HG02588 (cell line): ENCODE results near the gene PHF2.

Experiments used
- ATAC-seq: cut with Tn5 transposase; IDR thresholded peaks from one replicate; pipeline ENCODE4 v1.9.1; 2021; ENCODE audit warnings: mild to moderate bottlenecking, moderate library complexity; ENCODE audit not compliant: unreplicated experiment

Gene PHF2

DNA sequence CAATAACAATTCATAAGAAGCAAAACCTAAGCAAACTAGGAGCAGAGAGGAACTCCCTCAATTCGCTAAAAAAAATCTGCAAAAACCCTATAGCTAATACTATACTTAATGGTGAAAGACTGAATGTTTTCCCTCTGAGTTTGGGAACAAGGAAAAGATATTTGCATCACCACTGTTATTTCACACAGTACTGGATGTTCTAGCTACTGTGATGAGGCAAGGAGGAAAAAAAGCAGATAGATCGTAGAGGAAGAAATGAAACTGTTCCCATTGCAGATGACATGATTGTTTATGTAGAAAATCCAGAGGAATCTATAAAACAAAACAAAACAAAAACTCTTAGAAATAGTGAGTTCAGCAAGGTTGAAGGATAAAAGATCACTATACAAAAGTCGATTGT, 116.7 kb downstream of the PHF2 start:
- ATAC-seq, result no peak

DNA sequence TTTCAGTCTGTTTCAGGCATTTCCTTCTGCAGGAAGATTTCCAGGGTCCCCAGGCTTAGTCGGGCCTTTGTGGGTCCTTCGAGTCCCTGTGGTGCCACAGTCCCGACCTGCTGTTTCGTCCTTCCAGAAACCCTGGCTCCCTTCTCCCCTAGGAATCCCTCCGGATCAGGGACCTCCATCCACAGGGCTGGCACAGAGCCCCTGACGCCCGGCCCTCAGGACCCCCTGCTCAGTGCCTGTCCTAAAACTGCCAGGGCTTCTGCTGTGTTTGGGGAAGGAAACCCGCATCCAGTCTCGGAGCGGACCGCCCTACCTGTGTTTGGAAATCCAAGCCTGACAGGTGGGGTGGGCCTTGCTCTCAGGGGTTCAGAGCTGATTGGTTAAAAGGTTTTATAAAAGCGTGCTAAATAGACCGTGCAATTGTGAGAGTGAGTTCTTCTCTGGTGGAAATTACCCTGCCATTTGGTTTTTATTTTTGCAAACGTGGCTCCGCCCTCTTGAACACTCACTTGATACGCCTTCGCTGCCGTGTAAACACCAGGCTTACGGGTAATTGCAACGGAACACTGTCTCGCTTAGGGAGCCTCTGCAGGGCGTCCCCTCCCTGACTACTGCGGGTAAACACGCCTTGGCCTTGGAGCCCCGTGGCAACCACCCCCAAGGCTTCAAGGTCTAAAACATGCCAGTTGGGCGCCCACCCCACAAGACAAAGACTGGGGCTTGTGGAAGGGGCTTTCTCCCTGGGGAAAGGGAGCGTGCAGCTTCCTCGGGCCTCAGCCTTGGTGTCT, 121.2 kb downstream of the PHF2 start:
- no peak for ATAC-seq

DNA sequence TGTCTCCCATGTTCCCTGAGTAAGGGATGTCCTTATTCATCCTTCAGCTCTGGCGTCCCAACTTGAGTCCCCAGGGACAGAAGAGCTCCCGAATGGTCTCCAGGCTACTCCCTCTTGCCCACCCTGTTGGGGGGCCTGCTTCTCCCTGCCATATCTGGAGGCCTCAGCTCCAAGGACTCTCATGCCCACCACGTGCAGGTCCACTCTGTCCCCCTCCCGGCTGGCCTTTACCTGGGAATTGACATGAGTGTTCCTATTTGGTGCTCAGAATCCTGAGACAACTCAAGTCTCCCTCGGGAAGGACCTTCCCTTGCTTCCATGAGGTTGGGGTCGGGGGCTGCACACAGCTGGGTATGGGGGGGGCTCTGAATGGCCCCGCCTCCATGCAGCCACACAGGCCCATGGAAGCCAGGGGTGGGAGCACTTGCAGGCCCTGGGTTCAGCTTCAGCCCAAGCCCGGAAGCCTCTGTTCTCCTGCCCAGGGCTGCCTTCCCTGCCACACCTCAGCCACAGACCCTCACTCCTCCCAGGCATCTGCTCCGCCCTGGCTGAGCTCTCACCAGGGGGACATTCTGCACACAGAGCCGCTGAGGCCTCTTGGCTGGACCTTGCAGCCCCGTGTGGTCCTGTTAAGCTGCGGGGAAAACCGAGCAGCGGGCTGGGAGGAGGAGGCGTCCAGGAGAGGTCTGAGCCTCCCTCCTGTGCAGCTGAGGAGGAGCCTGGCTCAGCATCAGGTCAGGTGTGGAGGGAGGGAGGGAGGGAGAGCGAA, 121.9 kb downstream of the PHF2 start:
- no peak for ATAC-seq

DNA sequence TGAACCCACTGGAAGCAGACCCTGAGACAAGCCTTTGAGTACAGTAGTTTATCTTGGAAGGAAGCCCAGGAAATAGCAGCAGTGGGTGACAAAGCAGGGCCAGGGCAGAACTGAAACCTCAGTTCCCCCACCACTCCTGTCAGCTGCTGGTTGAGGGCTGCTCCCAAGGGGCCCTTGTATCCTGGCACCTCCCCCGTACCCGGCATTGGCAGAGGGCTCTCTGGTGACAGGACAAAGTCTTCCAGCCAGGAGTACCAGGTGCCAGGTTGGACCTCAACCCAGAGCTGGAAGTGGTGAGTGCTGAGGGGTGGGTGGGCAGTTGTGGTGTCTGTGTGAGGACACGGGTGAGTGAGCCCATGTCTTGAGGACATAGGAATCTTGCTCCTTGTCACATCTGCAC, 123.3 kb downstream of the PHF2 start:
- ATAC-seq, result no peak

DNA sequence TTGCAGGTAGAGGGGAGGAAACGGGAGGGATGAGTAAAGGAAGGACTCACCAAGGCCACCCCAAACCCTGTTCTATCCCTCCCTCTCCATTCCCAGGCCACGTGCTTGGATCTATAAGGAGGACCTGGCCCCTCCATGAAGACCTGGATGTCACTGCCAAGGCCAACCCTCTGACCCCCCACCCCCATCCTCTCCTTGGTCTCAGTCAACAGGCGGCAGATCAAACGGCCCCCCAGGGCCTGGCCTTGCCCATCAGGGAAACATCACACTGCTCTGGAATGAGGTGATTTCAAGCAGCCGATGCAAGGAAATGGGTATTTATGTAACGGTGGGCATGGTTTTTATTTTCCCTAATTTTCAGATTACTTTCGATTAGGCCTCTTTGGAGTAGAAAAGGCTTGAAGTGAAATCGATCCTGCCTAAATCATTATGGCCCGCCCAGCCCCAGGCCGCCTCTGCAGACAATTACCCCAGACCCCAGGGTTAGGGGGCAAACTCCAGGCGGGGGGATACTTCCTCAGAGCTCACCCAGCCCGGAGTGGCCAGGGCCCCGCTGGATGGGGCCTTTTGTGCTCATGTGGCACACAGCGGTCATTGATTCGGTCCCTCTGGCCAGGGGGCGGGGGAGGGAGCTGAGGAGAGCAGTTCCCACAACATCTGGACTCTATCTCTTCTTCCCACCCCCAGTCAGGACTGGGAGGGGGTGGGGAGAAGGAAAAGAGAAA, 125.3 kb downstream of the PHF2 start:
- no peak for ATAC-seq

DNA sequence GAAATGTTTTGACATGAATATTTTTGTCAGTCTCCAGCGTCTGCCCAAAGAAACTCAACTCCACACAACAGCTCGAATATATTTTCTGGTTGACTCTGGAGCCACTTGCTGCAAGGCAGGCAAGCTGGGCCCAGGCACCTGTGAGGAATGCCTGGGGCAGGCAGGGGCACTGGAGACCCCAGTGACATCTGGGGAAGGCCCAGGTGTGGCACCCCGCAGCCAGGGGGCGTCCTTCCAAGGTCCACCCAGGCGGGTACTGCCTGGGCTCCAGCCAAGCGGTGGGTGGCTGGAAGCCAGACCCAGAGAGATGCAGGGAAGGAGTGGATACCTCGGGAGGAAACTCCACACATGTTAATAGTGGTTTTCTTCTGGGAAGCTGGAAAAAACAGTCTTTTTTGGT, 125.9 kb downstream of the PHF2 start:
- no peak for ATAC-seq

DNA sequence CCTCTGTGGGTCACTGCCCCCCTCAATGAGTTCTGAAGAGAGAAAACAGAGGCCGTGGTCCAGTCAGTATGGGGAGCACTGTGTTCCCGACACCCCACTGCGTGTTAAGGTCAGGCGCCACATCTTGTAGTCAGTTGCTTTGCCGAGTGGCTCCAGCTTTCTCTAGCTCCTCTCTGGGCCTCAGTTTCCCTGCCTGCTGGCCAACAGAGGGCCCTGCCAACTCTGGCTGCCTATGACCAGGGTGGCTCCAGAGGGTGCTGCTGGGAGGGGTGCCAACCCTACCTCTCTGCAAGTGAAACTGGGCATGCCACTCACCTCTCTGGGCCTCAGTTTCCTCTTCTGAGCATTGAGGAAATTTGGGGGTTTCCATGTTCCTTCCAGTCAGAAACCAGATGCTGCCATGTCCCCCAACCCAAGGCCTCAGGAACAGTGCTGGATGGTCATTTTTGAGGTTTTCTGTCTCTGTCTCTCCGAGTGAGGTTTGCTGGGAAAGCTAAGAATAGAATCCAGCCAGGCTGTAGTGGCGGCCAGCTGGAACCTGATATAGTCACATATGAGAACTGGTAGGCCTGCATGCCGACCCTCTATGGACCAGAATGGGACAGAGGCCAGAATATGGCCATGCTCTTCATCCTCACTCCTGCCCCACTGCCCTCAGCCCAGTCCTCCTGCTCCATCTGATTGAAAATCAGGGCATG, 132.1 kb downstream of the PHF2 start:
- no peak for ATAC-seq

DNA sequence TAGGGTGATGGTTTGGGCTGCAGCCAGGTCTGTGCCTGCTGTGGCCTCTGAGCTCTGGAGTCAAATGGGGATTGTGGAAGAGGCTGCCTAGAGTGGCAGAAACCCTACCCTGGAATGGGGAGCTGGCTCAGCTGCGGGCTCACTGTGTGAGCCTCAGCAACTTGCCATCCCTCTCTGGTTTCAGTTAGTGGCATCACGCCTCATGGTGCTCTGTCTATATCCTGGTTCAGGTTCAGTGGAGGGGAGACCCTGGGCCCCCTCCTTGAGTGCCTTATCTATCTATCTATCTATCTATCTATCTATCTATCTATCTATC, 132.6 kb downstream of the PHF2 start:
- ATAC-seq, result no peak

DNA sequence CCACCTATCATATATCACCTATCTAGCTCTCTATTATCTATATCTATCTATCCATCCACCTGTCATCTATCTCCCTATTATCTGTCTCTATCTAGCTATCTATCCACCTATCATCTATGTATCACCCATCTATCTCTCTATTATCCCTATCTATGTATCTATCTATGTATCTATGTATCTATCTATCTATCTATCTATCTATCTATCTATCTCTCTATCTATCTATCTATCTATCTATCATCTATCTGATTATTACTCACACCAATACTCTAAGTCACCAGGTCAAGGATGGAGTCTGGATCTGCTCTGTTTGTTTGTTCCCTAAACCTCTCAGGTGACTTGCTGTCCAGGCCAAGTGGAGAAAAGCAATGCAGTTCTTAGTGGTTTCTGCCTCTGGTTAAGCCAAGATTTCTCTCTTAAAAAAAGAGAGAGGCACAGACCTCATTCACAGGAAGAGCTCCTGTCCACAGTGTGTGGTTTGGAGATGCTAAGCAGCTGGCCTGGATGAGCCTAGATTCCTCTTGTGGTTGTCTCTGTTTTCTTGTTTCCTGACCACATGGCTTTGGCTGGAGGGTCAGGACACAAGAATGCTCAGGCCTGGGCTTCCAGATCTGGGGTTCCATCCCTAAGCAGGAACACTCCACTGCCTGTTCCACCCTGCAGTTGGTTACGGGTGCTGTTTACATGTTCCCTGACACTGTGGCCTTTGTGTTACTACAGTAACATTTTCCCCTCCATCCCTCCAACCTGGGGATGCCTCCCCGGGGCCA, 133.4 kb downstream of the PHF2 start:
- no peak for ATAC-seq

DNA sequence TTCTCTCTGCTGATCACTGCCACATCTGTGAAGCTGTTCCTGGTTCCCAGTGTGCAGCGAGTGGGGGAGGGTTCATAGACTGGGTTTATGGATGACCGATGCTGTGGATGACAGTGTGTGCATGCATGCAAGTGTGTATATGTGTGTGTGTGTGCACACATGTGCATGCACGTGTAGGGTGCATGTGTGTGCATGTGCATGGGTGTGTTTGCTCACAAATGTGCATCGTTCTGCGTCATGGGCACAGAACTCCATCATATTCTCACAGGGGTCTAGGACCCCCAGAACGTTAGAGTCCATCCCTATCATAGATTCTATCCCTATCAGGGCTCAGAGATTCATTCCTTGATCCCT, 134.0 kb downstream of the PHF2 start:
- no peak for ATAC-seq

DNA sequence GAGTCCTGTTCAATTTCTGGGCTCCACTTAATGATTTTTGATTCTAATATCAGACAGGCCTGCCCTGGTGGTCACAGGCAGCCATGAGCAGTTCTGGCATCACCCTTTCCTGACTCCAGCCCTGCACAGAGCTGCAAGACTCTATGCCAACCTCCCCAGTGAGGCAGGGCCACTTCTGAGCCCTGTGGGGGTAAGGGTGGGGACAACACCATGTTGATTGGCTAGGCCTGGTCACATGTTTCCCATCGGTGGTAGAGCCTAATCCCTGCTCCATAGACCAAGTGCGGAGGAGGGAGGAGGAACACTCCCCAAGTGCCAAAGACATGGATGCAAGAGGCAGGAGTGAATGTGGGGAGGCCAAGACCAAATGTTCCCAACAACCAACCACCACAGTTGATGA, 134.6 kb downstream of the PHF2 start:
- no peak for ATAC-seq

DNA sequence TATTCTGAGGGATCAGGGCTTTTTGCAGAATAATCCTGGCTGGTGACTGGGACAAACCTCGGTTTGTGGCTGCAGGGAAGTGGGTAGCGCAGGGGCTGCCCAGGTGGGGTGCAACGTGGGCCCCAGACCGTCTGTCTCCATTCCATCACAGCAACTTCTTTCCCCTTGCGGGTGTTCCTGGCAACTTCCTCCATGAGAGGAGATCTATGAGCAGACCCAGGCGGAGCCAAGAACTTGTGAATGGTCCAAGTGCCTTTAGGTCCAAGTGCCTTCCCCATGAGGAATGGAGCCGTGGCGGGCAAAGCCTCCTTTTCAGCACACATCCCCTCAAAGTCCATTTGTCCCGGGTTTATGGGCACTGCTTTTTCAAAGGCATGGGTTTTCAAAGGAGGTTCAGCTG, 136.5 kb downstream of the PHF2 start:
- no peak for ATAC-seq

DNA sequence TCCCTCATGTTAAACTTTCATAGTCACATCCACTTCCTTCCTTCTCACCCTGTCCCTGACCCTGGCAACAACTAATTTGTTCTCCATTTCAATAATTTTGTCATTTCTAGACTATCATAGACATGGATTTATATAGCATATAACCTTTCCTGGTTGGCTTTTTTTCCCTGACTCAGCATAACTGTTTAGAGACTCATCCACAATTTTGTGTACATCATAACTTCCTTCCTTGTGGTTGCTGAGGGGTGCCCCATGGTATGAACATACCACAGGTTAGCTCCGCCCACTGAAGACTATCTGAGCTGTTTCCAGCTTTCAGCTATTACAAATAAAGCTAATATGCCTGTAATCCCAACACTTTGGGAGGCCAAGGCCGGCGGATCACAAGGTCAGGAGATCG, 137.3 kb downstream of the PHF2 start:
- ATAC-seq, result no peak

DNA sequence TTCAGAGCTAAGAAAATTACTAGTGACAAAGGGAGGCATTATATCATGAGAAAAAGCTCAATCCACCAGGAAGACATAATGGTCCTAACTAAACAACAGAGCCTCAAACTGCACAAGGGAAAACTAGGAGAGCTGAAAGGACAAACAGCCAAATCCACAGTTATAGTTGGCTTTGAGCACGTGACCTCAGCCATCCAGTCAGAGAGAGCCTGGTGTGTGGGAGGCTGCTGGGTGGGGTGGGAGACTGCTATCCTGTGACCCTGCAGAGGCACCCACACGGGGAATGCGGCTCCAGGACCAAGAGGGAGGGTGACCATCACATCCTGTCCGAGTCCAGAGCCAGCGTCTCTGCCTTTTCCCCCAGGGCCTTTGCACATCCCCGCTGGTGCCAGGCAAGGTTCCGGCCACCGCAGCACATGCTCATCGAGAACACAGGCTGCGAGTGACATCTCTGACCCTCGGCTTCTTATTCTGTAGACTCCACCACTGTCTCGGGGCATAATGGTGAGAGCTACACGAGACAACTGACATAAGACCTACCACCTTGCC, 145.1 kb downstream of the PHF2 start:
- ATAC-seq, result no peak

DNA sequence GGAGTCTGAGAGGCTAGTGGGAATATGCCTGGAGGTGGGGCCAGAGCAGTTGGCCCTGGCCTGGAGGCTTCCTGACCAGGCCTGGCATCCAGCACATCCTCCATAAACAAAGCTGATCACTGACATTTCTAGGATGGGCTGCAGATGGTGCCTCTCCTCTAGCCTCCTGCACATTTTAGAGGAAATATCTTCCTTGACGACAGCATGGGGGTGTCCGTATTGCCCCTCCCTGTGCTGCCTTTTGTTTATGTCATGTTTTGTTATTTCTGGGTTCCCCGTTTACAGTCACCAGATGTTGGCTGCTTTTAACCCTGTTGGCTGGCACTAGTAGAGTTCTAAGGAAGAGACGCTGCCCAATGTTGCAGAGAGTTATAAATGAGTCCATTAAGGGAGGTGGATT, 148.5 kb downstream of the PHF2 start:
- ATAC-seq, result no peak

DNA sequence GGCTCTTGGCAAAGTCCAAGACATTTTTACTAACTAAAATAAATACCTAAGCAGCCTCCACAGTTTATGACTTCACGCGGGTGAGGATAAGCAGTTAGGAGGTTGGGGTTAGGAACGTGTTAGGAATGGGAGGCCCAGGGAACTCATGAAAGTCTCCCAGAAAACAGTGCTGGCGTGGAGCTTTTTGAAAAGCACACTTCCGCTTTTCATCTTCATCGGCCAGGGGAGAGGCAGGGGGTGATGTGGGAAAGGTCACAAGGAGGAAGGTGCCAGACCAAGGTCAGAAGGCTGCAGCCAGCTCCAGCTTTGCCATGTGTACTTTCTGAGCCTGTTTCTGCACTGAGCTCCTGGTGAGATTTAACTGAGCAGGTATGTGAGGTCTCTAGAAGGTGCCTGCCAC, 149.0 kb downstream of the PHF2 start:
- ATAC-seq, result no peak

DNA sequence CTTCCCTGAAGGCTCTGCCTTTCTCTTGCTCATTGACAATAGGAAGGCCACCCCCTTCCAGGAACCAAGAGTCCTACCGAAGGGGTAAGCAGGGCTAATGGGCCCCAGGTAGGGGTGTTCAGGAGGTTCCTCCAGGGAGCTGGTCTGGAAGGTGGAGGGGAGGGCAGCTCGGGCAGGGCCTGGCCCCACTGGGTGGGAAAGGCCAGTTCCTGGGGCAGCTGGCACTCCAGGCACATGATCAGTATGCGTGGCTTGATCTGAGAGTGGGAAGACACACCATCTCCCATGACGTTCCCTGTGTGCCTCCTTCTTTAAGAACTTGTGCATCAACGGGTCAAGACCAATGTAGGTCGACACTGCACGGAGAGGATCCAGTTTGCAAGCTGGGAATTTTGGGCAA, 149.8 kb downstream of the PHF2 start:
- no peak for ATAC-seq
